OCI-LY7 (cell line): ENCODE data around the gene OPRL1.

Experiments
- EZH2phosphoT487 ChIP-seq: fragments of 200-600 bp; sonication (generic); IDR thresholded peaks from 2 replicates; pipeline ENCODE4 v1.6.1; 2018; ENCODE audit warnings: low read depth, borderline replicate concordance, mild to moderate bottlenecking, mixed run types, antibody characterized with exemption, low read length, moderate library complexity, mixed read lengths
- TF ChIP-seq, protein P1 (sequence below): fragments of 200-600 bp; sonication (generic); conservative IDR thresholded peaks from 2 replicates; pipeline ENCODE4 v1.5.1; 2014; ENCODE audit warnings: mild to moderate bottlenecking, antibody characterized with exemption, low read length, moderate library complexity, mixed read lengths

DNA sequence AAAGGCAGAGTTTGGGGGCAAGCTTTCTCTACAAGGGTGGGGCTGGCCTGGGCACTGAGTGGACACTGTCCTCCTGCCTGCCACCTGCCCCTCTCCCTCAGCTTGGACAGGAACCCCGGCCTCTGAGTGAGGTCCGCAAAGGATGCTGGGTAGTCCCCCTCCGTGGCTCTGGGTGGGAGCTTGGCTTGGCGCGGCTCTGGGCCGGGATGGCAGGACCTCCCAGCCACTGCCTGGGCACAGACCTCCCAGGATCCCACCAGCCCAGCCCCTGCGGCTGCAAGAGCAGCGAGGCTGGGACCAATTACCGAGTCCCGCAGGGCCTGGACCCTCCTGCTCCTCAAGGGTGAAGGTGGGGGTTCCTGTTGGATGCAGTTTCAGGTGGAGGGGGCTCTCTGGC lies 27.6 kb upstream of the OPRL1 start:
- TF ChIP-seq, protein P1, sequence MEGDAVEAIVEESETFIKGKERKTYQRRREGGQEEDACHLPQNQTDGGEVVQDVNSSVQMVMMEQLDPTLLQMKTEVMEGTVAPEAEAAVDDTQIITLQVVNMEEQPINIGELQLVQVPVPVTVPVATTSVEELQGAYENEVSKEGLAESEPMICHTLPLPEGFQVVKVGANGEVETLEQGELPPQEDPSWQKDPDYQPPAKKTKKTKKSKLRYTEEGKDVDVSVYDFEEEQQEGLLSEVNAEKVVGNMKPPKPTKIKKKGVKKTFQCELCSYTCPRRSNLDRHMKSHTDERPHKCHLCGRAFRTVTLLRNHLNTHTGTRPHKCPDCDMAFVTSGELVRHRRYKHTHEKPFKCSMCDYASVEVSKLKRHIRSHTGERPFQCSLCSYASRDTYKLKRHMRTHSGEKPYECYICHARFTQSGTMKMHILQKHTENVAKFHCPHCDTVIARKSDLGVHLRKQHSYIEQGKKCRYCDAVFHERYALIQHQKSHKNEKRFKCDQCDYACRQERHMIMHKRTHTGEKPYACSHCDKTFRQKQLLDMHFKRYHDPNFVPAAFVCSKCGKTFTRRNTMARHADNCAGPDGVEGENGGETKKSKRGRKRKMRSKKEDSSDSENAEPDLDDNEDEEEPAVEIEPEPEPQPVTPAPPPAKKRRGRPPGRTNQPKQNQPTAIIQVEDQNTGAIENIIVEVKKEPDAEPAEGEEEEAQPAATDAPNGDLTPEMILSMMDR, result no peak
- TF ChIP-seq EZH2phosphoT487, result no peak
